B cell (primary cell): ENCODE results near the gene TLE6. TPM values are rescaled to one million over a fixed set of nuclear protein-coding genes. Genes with fewer than 3 reads are reported as not detected.
"Not testable (repeated sequence)": the region's sequence is repeated elsewhere in the genome, so short reads cannot be mapped to it uniquely, and the experiment has no call there.

Experiments
- ATAC-seq: fragments of 200-7000 bp; cut with Tn5 transposase; one replicate; pipeline ENCODE4 v1.10.0; 2021; ENCODE audit warnings: low read depth, mild to moderate bottlenecking, moderate number of reproducible peaks, moderate library complexity
- CTCF ChIA-PET: fragments of 350-600 bp; sonication (Branson Sonifier 250); formaldehyde crosslinking; loops from one replicate; lab custom pipeline; 2021; ENCODE audit warnings: antibody characterized with exemption, inconsistent platforms; lab: Charles Lee
- POLR2A ChIA-PET: fragments of 350-600 bp; sonication (Branson Sonifier 250); formaldehyde crosslinking; loops from one replicate; lab custom pipeline; 2021; ENCODE audit warnings: antibody characterized with exemption; lab: Charles Lee
- DNase-seq: peaks from one replicate; pipeline ENCODE4 v3.0.0; 2013
- H2AFZ ChIP-seq: 2 replicates; pipeline ENCODE4 v1.6.1; 2012; ENCODE audit warnings: mild to moderate bottlenecking, low read depth, low read length; ENCODE audit not compliant: insufficient read depth, poor library complexity, severe bottlenecking
- H3K27ac ChIP-seq, 2 donors: 1 replicate in 1 of 2; 2 replicates in 1 of 2; pipeline ENCODE4 v1.5.1; 2012 to 2013; ENCODE audit warnings: low read length in 2 of 2, mild to moderate bottlenecking in 2 of 2, moderate library complexity in 1 of 2
- H3K27me3 ChIP-seq, 4 experiments: fragments of 200-600 bp in 1 of 4; sonication (generic) in 1 of 4; replicated peaks in 1 of 4; 1 replicate in 2 of 4; 2 replicates in 2 of 4; pipeline versions ENCODE4 v1.6.1 to v1.7.0; 2013 to 2016; ENCODE audit warnings: low read length in 3 of 4, mild to moderate bottlenecking in 2 of 4, mixed read lengths in 1 of 4, moderate library complexity in 1 of 4; ENCODE audit not compliant: insufficient read depth in 4 of 4, control insufficient read depth in 3 of 4; ENCODE audit errors: control extremely low read depth in 1 of 4
- H3K36me3 ChIP-seq, 2 experiments: replicated peaks in 1 of 2; 1 replicate in 1 of 2; 2 replicates in 1 of 2; pipeline versions ENCODE4 v1.6.1 to v1.7.1; 2013; ENCODE audit warnings: low read length in 1 of 2; ENCODE audit not compliant: insufficient read depth in 2 of 2, control insufficient read depth in 1 of 2; ENCODE audit errors: control extremely low read depth in 1 of 2, extremely low read depth in 1 of 2
- H3K4me1 ChIP-seq, 2 donors: fragments of 200-600 bp in 1 of 2; sonication (generic) in 1 of 2; 1 replicate in 1 of 2; 2 replicates in 1 of 2; pipeline versions ENCODE4 v1.5.1 to v1.6.1; 2013 to 2017; ENCODE audit warnings: low read length in 2 of 2; ENCODE audit not compliant: control insufficient read depth in 2 of 2, insufficient read depth in 2 of 2
- H3K4me2 ChIP-seq: replicated peaks from 2 replicates; pipeline ENCODE3; 2012; ENCODE audit warnings: mild to moderate bottlenecking, low read depth, low read length; ENCODE audit not compliant: poor library complexity, severe bottlenecking
- H3K4me3 ChIP-seq, 5 experiments: fragments of 200-600 bp in 1 of 5; sonication (generic) in 1 of 5; 1 replicate in 3 of 5; 2 replicates in 2 of 5; pipeline versions ENCODE4 v1.5.1 to v1.7.0; 2011 to 2016; ENCODE audit warnings: low read length in 4 of 5, mild to moderate bottlenecking in 4 of 5, low read depth in 2 of 5, control low read depth in 1 of 5, moderate library complexity in 1 of 5; ENCODE audit not compliant: insufficient read depth in 1 of 5; ENCODE audit errors: control extremely low read depth in 1 of 5, extremely low read depth in 1 of 5
- H3K79me2 ChIP-seq: fragments of 200-600 bp; sonication (generic); one replicate; pipeline ENCODE4 v1.6.0; 2016; ENCODE audit warnings: low read length; ENCODE audit not compliant: control insufficient read depth, insufficient read depth
- H3K9ac ChIP-seq: fragments of 200-600 bp; sonication (generic); 2 replicates; pipeline ENCODE4 v1.6.1; 2017; ENCODE audit warnings: mild to moderate bottlenecking, low read length, moderate library complexity
- H3K9me3 ChIP-seq, 3 donors: one replicate each; pipeline versions ENCODE4 v1.6.1 to v1.7.1; 2013; ENCODE audit warnings: low read length in 2 of 3; ENCODE audit not compliant: control insufficient read depth in 2 of 3, insufficient read depth in 1 of 3; ENCODE audit errors: control extremely low read depth in 1 of 3
- H4K20me1 ChIP-seq: 2 replicates; pipeline ENCODE4 v1.6.0; 2012; ENCODE audit warnings: mild to moderate bottlenecking, low read length; ENCODE audit not compliant: insufficient read depth, control insufficient read depth, poor library complexity, severe bottlenecking
- H3K27ac Mint-ChIP-seq: one replicate; pipeline ENCODE4 v1.8.0; 2021; ENCODE audit warnings: mixed read lengths
- H3K27me3 Mint-ChIP-seq: one replicate; pipeline ENCODE4 v1.8.0; 2021; ENCODE audit warnings: mixed read lengths
- H3K4me1 Mint-ChIP-seq: one replicate; pipeline ENCODE4 v1.8.0; 2021; ENCODE audit warnings: mixed read lengths
- H3K4me3 Mint-ChIP-seq: one replicate; pipeline ENCODE4 v1.8.0; 2021; ENCODE audit warnings: mixed read lengths
- H3K9me3 Mint-ChIP-seq: one replicate; pipeline ENCODE4 v1.8.0; 2022; ENCODE audit warnings: mixed read lengths; ENCODE audit not compliant: insufficient read depth
- EZH2 ChIP-seq: IDR thresholded peaks from 2 replicates; pipeline ENCODE4 v1.6.1; 2012; ENCODE audit warnings: borderline replicate concordance, low read depth, mild to moderate bottlenecking, moderate library complexity, low read length; ENCODE audit not compliant: insufficient read depth, poor library complexity, severe bottlenecking
- WGBS: methylation state at CpG from one replicate; pipeline ENCODE4 v1.1.5; 2013; ENCODE audit warnings: missing lambda C conversion rate; ENCODE audit not compliant: insufficient coverage; 5-methylcytosine and 5-hydroxymethylcytosine counted together
- intact Hi-C: fragments of 100-400 bp; cut with micrococcal nuclease; formaldehyde crosslinking; loops from one replicate; pipeline ENCODE4 v1.10.0; 2022
- polyA plus RNA-seq: library from polyadenylated mRNA; depleted of rRNA; stranded (reverse); fragments of >200 nt; gene quantifications from 2 replicates; pipeline ENCODE4 v1.2.3, GENCODE V29; 2012
- total RNA-seq, 2 donors: library from RNA; stranded (reverse); fragments of 120-200 nt in 1 of 2; gene quantifications; 1 replicate in 1 of 2; 2 replicates in 1 of 2; pipeline versions ENCODE4 v1.2.3 to v1.2.4, GENCODE V29; 2013 to 2022
- TF ChIP-seq, protein P1 (sequence below): fragments of 200-600 bp; IDR thresholded peaks from one replicate; pipeline ENCODE4 v1.8.0; 2022; ENCODE audit warnings: antibody characterized with exemption, mild to moderate bottlenecking

TLE6 gene
- total and polyA plus RNA-seq, 2 donors (not counting 1 experiment from before 2014, with no cell fraction given): 1.5 to 3.0 TPM

DNA sequence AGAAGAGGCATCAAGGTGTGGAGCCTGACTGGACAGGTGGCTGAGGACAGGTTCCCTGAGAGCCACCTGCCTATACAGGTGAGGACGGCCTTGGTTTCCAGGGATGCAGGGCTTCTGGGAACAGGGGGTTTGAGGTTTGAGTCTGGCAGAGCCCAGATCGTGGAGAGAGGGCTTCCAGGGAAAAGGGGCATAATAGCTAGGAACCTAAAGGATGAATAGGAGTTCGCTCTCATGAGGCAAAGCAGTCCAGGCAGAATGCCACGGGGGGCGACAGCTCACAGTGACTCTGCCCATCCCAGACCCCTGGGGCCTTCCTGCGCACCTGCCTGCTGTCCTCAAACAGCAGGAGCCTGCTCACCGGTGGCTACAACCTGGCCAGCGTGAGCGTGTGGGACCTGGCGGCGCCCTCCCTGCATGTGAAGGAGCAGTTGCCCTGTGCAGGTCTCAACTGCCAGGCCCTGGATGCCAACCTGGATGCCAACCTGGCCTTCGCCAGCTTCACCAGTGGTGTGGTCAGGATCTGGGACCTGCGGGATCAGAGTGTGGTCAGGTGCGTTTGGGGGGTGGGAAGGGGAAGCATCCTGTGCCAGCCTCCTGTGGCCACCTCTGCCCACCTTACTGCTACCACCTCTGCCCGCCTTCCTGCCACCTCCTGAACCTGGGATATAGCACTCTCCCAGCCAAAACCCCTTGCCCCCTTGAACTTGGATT, 12.0 kb downstream of the TLE6 start:
- ChIA-PET CTCF (no interaction called here), POLR2A (no interaction called here)
- Histone ChIP-seq H3K27me3 (peaks cover 0 to 11% (median 0%) of the 10 kb centered on the region in 4 experiments), H3K9ac (no peak overlapping the region), H3K36me3 (no peaks in the 10 kb centered on the region), H3K79me2 (no peaks in the 10 kb centered on the region), H3K4me3 (no peak overlapping the region), H3K4me2 (no peak overlapping the region), H3K4me1 (peaks cover 0 to 7% of the 10 kb centered on the region in 2 donors), H3K27ac (no peak overlapping the region), H4K20me1 (no peaks in the 10 kb centered on the region), H3K9me3 (no peaks in the 10 kb centered on the region), H2AFZ (no peak overlapping the region)
- H3K4me1 Mint-ChIP-seq: peaks cover under 1% of the 10 kb centered on the region
- TF ChIP-seq EZH2: no peak
- TF ChIP-seq, protein P1, sequence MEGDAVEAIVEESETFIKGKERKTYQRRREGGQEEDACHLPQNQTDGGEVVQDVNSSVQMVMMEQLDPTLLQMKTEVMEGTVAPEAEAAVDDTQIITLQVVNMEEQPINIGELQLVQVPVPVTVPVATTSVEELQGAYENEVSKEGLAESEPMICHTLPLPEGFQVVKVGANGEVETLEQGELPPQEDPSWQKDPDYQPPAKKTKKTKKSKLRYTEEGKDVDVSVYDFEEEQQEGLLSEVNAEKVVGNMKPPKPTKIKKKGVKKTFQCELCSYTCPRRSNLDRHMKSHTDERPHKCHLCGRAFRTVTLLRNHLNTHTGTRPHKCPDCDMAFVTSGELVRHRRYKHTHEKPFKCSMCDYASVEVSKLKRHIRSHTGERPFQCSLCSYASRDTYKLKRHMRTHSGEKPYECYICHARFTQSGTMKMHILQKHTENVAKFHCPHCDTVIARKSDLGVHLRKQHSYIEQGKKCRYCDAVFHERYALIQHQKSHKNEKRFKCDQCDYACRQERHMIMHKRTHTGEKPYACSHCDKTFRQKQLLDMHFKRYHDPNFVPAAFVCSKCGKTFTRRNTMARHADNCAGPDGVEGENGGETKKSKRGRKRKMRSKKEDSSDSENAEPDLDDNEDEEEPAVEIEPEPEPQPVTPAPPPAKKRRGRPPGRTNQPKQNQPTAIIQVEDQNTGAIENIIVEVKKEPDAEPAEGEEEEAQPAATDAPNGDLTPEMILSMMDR: no peak
- no peaks in the 10 kb centered on the region for H3K9me3 Mint-ChIP-seq
- no peak overlapping the region for H3K27ac Mint-ChIP-seq
- WGBS: 96% methylated on average over 12 of the region's 15 CpGs
- intact Hi-C loops: no loop called here
- ATAC-seq (no peak), DNase-seq (no peak)
- H3K27me3 Mint-ChIP-seq: peaks cover 3% of the 10 kb centered on the region
- H3K4me3 Mint-ChIP-seq: no peak overlapping the region

DNA sequence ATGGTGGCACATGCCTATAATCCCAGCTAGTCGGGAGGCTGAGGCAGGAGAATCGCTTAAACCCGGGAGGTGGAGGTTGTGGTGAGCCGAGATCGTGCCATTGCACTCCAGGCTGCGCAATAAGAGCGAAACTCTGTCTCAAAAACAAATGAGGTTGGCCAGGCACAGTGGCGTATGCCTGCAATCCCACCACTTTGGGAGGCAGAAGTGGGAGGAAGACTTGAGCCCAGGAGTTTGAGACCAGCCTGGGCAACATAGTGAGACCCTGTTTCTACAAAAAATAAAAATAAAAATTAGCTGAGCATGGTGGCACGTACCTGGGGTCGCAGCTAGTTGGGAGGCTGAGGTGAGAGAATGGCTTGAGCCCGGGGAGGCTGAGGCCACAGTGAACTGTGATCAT, 15.0 kb downstream of the TLE6 start:
- H4K20me1 ChIP-seq, H3K27ac ChIP-seq, H3K9me3 ChIP-seq, DNase-seq, H3K27me3 ChIP-seq, H3K4me3 ChIP-seq, H3K79me2 ChIP-seq, H3K9ac ChIP-seq, H2AFZ ChIP-seq, H3K36me3 ChIP-seq, H3K27ac Mint-ChIP-seq, H3K4me2 ChIP-seq, H3K4me1 ChIP-seq, intact Hi-C loops, CTCF ChIA-PET, POLR2A ChIA-PET, H3K27me3 Mint-ChIP-seq, H3K4me3 Mint-ChIP-seq, ATAC-seq, H3K9me3 Mint-ChIP-seq, H3K4me1 Mint-ChIP-seq: not testable (repeated sequence)
- 90% methylated on average over 7 of the region's 11 CpGs for WGBS
